NAMALWA (cell line): ENCODE measurements around the gene GRIA1.

Experiments used
- DNase-seq: peaks from one replicate; pipeline ENCODE4 v3.0.0-alpha.2; 2015; ENCODE audit warnings: low spot score

GRIA1 gene

DNA sequence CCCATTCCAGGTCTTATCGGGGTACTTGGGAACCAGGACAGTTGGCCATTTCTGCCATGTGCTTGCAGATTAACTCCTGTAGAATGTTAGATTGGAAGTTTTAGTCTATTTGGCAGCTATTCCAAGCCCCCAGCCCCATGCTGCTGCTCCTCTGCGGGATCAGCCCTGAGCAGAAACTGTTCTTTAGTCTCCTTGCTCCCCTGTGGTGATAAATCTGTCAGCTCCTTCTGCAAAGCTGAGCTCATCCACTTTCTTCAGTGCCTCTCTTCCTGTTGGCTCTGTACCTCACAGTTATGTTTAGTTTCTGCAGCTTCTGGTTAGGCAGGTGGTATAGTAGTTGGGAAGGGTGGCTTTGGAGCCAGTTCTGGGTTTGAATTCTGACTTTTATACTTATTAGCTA, 170.4 kb downstream of the GRIA1 start:
- no peak for DNase-seq

DNA sequence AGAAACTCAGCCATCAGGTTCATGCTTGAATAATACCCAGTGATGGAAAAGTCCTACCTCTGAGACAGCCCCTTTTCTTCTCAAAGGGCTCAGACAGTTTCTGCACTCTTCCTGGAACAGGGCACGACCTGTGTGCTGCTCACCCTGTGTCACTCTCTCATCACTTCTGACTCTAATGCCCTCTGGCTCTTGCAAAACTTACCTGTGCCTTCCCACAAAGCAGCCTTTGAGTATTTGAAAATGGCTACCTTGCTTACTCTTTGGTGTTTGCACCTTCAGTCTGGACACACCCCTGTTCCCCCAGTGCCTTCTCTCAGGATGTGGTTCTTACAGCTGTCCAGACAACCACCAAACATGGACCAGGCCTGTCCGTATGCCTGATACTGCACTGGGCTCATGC, 171.4 kb downstream of the GRIA1 start:
- no peak for DNase-seq

DNA sequence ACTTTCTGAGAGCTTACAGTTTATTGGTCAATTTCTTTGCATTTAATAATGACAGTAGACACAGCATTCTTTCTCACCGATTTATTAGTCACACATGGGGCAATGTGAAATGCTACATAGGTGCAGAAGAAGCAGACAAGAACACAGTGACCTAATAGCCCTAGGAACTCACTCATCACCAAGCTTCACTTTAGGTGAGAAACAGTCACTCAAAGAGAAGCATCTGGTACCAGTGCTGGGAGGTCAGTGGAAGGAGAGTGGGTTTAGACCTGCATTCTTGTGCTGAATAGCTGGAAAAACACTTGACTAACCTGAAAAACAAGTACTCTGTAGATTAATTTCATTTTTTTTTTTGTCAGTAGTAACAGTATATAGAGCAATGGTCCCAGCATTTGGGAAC, 179.6 kb downstream of the GRIA1 start:
- no peak for DNase-seq

DNA sequence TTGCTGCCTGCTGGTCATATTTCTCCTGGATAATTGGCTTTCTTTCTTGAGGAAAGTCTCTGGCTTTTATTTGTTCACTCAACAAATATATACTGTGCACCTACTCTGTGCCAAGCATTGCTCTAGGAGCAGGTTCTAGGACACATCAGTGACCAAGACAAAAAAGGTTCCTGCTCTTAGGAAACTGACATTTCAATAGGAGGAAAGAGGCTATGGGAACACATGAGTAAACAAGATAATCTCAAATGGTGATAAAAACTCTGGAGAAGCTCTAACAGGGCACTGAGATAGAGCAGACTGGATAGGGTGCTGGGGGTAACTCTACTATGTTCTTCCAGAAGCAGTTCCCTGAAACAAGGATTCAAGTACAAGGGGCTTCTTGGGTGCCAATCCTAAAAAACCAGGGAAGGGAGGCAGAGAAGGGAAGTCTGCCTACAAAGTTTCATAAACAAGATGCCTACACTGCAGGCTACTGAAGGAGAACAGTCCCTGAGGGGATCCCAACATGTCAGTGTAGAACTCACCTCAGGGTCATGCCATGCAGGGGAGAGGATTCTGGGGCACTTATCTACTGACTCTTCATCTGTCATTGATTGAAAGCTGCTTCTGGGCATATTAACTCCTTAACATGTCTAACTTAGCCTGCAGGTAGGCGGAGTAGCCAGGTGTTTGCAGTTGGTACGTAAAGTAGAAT, 181.3 kb downstream of the GRIA1 start:
- DNase-seq, result no peak

DNA sequence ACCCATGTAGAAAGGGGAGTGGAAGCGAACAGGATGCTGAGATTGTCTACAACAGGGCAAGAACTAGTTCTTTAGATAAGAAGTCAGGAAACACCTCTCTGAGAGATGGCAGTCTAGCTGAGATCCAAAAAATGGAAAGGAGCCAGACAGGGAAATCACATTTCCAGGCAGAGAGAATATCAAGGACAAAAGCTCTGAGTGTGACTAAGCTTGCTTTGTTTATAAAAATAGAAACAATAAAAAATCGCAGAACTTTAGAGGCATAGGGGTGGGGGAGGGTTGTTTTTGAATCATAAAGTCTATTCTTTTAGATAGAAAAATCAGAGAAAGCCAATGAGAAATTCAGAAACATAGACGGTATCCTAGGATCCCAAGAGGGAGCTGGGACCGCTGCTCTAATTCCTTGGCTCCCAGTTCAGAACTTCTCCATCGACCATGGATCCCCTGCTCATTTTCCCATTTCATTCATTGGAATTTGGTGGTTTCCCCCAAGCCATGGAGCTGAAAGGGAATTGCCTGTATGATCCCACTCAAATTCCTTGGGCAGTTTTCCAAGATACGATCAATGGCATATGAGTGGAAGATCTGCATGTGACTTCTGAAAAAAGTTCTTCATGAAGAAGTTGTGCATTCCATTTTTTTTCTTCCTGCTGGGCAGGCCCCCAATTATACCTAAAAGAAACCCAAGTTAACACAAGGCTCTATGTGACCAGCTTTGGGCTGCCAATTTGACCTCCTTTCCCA, 182.0 kb downstream of the GRIA1 start:
- DNase-seq, result no peak

DNA sequence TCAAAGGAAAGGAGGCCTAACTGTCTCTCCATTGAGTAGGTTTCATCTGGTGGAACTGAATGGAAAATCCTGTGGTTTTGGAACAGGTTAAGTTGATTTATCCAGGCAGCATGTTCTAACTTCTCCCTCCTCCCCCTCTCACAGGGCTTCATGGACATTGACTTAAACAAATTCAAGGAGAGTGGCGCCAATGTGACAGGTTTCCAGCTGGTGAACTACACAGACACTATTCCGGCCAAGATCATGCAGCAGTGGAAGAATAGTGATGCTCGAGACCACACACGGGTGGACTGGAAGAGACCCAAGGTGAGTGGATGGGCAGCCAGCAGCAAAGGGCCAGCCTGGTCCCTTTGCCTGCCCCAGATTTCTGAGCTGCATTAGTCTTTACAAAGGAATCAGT, 183.9 kb downstream of the GRIA1 start:
- DNase-seq, result no peak

DNA sequence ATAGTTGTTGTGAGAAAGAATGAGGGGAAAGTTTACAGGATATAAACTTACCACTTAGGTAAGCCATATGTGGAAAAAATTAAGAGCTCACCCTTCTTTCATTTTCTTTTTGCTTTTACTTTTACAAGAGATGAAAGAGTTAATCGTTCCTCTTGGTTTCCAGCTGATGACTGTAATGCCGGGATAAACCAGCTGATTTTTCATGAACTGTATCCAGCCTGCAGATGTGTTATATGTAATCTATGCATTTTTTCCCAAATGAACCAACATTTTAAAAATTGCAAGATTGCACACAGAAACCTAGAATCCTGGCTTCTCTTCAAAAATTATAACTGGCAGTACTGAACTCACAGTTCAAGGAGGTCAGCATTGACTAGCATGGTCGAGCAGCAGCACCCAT, 185.9 kb downstream of the GRIA1 start:
- no peak for DNase-seq

DNA sequence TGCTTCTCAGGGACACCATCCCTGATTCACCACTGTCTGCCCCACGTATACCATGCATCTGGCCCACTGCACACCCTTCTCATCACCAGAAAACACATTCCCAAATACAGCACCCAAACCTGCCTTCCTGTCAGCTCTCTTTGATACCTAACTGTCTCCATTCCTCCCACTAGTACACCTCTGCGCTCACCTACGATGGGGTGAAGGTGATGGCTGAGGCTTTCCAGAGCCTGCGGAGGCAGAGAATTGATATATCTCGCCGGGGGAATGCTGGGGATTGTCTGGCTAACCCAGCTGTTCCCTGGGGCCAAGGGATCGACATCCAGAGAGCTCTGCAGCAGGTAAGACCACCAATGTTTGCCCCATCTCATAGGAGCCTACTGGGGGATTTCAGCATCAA, 186.4 kb downstream of the GRIA1 start:
- DNase-seq, result no peak

DNA sequence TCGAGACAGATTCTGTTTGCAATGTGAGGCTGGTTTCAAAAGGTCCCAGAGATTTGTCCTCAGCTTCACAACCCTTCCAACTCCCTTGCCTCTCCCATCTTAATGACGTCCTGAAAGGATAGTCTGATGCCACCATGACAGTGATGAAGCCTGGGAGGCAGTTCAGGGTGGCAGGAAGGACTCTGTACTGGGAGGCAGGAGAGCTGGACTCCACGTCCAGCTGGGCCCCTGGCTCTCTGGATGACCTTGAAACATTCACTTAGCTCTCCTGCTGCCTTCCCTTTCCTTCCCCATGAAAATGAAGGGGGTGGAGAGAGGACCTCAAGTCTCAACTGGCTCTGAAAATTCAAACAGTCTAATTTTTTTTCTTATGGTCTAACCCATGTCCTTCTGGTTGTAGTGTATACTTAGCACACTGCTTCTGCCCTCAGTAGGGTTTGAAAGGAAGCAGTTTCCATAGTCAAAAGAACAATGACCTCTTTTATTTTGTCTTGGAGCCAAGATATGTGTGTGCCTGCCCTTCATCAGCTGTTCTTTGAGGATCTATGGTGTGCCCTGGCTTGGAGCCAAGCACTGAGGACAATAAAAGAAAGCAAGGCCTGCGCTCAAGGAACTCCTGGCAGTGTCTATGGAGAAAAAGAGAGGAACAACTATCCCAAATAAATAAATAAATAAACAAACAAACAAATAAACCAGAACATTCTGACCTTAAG, 188.3 kb downstream of the GRIA1 start:
- DNase-seq, result no peak

DNA sequence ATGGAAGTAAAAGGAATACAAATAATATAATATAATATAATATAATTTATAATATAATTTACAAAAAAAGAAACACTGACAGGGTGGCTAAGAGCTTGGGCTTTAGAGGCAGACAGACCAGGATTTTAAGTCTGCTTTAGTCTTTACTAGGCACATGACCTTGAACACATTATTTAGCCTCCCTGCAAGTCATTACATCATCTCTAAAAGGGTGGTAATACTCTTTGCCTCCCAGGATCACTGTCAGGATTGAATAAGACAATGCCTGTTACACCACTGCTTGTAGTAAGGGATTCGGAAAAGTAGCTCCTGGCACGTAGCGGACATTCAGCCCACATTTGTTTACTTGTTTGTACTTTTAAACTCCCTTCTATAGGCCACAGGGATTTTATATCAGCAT, 199.8 kb downstream of the GRIA1 start:
- no peak for DNase-seq

DNA sequence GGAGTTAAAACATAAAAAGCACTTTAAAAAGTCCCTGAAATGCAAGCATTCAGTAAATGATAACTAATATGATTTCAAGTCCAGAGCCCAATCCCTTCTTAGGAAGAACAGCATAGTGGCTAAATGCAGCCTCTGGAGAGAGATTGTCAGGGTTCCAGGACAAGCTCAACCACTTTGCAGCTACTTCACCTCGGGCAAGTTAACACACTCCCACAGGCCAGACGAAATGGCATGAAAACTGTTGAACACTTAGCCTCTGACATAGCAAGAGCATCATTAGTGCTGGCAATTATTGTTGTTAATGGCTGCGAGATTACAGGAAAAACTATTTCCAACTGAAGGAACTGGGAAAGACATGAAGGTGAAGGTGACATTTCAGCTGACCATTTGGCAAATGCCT, 205.8 kb downstream of the GRIA1 start:
- DNase-seq, result no peak

DNA sequence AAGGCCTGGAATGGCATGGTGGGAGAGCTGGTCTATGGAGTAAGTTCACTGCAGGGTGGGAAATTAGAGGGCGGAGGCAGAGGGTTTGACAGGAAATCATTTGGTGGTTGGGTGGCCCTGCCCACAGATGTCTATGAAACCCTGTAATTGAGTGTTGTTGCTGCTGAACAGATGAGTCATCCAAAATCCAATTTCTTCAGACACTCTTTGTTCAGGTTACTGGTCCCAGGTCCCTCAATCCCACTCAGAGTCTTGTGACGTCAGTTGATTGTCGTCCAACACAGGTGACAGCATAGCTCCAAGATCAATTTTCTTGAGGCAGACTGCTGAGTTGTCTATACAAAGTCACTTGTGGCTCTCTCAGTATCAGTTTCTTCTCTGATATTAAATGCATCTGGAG, 208.6 kb downstream of the GRIA1 start:
- no peak for DNase-seq

DNA sequence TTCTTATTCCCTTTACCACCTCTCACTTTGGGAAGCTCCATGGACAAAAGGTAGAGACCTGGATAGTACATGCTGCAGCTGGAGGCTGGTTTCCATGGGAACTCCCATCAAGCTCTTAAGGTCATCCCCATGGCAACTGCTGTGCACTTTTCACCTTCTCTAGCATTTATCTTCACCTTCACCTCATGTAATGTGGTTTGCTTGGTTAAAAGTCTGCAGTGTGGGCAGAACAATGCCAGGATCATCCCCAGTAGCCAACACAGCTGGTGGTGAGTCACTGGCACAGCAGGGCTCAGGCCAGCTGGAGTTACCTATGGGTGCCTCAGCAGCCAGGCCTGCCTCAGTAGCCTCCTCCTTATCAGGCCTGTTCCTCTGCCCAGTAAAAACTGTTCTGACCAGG, 210.5 kb downstream of the GRIA1 start:
- DNase-seq, result no peak

DNA sequence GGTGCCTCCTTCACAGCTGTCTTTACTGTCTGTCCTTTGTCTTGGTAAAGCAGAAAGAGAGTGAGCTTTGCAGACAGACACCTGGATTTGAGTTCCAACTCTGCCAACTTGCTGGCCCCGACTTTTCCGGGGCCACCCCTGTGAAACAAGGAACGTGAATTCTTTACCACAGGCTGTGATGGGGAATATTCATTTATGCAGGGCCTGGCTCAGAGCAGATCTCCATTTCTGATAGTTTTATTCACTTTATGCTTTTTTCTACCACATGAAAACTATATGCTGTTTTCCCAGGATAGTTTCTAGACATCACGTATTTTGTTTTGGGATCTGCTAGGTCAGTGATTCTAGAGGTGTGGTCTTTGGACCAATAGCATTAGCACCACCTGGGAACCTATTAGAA, 211.8 kb downstream of the GRIA1 start:
- no peak for DNase-seq

DNA sequence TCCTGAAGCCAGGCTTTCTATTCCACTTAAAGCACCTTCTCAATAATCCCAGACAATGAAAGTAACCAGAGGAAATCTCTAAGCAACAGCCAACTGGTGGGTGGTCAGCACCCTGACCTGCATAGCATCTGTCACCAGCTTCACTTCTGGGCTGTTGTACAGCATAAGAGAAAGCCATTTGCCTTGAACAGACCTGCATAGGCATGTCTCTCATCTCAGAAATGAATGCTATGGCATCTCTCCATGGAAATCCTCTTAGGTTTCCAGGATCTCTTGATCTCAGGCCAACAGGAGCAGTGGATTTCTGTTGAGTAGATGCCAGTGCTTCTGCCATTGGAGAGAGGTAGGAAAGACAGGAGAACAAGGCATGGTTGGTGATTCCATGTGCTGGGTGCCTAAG, 213.6 kb downstream of the GRIA1 start:
- DNase-seq, result no peak

DNA sequence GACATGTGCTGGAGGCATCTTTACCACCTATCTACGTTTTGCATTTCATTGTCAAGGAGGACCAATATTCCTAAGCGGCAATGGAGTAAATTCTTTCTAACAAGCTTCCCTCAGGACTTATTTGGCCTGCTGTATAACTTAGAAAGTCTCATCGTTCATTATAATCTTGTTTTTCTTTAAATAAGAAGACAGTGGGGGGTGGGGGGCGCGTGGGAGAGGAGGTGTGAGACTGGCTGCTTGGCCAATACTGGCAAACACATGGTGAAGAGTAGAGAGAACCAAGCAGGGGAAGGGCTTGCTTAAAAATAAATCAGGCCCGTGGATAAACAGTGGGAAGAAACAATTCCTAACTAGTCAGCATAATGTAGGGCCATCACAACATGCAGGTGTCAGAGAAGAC, 217.2 kb downstream of the GRIA1 start:
- no peak for DNase-seq

DNA sequence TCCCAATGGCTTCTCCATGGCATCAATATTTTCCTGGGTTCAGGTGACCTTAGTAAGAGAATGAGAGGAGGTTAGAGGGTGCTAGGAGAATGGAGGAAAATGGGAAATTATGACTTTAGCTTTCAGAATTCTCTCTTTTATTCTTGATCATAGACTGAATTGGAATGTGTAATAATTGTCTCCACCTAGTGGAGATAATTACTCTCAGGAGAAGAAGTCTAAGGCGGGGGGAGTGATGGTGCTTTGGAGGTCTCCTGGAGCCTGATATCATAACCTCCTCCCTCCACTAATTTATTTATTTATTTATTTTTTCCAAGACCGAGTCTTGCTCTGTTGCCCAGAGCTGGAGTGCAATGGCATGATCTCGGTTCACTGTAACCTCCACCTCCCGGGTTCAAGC, 221.3 kb downstream of the GRIA1 start:
- DNase-seq, result no peak

DNA sequence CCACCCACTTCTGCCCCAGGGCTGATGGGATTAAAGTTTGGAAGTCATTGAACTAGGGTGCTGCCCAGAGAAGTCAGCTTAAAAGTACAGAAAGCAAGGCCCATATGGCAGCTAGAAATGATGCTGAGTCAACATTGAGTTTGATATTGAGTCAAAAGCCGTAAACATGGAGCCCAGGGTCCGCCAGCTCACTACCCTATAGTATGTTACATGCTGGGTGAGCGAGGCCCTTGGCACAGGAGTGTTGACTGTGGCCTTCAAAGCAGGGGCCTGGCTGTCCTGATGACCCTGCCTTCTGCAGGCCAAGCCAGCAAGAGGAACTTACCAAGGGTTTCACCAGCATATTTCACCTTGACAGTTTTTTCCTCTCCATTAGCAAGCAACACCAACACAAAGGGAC, 222.5 kb downstream of the GRIA1 start:
- no peak for DNase-seq

DNA sequence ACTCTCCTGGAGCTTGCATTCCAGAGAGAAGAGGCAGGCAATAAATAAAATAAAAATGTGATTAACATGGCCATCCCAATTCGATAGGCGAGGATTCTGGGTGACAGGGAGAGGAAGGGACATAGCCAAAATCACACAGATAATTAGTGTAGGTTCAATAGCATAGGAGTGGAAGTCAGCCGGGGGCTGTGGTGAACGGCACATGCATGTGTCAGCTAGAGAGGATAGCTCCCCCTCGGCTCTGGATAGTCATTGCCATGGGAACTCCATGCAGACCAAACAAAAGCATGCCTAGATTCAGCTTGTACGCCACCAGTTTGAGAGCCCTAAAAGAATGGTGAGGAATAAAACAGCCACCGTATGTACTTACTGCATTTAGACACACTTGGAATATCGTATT, 223.5 kb downstream of the GRIA1 start:
- DNase-seq, result no peak

DNA sequence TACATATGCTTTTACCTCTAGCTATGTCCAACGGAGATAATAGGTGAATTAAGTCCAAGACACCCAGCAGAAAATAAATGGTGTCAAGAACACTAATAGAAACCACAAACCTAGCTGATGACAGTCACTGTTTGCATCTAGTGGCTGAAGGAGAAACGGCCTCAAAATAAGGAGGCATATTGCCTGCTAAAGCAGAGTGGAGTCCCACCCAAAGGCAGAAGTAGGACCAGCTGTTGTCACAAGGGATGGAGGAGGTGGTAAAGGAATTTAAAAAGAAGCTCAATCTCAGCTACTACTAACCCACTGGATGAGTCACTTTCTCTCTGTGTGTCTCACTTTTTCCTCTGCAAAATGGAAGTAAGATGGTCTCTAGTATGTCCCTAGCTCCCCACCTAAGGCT, 224.3 kb downstream of the GRIA1 start:
- no peak for DNase-seq

DNA sequence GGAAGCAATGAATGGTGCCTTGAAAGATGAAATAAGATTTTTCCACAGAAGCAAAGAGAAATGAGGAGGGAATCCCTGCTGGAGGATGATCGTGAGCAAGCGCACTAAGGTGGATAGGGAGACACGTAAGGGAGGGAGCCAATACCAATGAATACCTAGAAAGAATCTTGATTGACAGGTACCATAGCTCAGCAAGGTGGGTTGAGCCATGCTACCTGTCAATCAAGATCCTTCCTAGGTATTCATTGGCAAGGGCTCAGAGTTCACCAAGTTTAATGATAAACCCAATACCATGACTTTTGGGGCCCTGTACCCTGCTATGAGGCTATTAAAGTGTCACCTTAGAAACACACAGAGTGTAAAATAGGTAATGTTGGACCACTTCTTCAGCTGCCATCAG, 226.8 kb downstream of the GRIA1 start:
- DNase-seq, result no peak

DNA sequence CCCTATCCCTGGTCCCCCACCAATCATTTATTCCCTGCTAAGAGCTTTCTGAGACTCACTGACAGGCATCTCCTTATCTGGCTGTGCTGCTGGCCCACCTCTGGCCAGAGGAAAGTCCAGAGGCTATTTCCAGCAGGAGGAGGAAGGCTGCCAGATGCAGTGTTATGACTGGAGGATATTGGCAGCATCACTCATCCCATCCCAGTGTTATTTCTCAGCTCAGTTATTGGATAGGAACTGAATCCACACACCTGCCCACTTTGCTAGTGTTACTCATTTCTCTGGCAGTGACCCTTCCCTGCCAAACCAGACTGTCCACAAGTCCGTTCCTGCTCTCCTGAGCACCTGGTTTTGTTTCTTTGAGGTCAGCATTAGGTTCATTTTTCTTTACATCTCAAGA, 228.2 kb downstream of the GRIA1 start:
- DNase-seq, result no peak

DNA sequence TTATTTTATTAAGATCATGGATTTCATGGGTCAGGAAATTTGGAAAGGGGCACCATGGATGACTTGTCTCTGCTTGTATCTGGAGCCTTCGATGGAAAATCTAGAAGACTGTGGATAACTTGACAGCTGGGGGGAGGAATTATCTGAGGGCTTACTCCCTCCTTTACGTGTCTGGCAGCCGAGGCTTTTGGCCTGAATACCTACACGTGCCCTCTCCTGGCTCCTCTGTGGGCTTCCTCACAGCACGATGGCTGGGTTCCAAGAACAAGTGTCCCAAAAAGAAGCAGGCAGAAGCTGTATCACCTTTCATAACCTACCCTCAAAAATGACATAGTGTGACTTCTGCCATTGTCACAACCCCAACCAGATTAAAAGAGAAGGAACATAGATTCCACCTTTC, 228.9 kb downstream of the GRIA1 start:
- no peak for DNase-seq
